Right lobe of liver (tissue), 4 donors: ENCODE results near the gene IL9.

ENCODE experiments used
- CTCF ChIP-seq, 4 donors: fragments of 200-600 bp in 3 of 4; fragments of 450-650 bp in 1 of 4; IDR thresholded peaks; one replicate each; pipeline versions ENCODE4 v1.5.1 to v1.8.0; 2016 to 2022; ENCODE audit warnings: antibody characterized with exemption in 4 of 4, mild to moderate bottlenecking in 2 of 4
- POLR2A ChIP-seq: fragments of 450-650 bp; IDR thresholded peaks from one replicate; pipeline ENCODE4 v1.6.1; 2017; ENCODE audit warnings: antibody characterized with exemption, mild to moderate bottlenecking
- donor health status: DM: no; HTN: no; CAD: no.
- donor health status: DM: no; HTN: no; CAD: no.
- donor health status: DM: no; HTN: yes; CAD: no.

GRCh38 chr5:135895474-135896006 is at the start of gene IL9:
- no peak for TF ChIP-seq CTCF (IDR thresholded peaks at IDR 0.05)
- no peak for TF ChIP-seq POLR2A
